ENCODE measurements around the gene XRN2. TPM values are rescaled to one million over a fixed set of nuclear protein-coding genes. Genes with fewer than 3 reads are reported as not detected.

The XRN2 gene
- total RNA-seq, 1 experiment from 2014 or later = 118 TPM

DNA sequence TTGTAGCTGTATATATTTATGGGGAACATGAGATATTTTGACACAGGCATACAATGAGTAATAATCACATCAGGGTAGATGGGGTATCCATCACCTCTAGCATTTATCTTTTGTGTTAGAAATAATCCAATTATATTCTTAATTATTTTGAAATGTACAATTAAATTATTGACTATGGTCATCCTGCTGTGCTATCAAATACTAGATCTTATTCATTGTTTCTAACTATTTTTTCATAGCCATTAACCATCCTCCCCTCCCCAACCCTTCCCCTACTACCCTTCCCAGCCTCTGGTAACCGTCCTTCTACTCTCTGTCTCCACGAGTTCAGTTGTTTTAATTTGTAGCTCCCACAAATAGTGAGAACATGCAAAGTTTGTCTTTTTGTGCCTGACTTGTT is 65.7 kb downstream of the XRN2 start (continued):
- TF ChIP-seq, protein P1, sequence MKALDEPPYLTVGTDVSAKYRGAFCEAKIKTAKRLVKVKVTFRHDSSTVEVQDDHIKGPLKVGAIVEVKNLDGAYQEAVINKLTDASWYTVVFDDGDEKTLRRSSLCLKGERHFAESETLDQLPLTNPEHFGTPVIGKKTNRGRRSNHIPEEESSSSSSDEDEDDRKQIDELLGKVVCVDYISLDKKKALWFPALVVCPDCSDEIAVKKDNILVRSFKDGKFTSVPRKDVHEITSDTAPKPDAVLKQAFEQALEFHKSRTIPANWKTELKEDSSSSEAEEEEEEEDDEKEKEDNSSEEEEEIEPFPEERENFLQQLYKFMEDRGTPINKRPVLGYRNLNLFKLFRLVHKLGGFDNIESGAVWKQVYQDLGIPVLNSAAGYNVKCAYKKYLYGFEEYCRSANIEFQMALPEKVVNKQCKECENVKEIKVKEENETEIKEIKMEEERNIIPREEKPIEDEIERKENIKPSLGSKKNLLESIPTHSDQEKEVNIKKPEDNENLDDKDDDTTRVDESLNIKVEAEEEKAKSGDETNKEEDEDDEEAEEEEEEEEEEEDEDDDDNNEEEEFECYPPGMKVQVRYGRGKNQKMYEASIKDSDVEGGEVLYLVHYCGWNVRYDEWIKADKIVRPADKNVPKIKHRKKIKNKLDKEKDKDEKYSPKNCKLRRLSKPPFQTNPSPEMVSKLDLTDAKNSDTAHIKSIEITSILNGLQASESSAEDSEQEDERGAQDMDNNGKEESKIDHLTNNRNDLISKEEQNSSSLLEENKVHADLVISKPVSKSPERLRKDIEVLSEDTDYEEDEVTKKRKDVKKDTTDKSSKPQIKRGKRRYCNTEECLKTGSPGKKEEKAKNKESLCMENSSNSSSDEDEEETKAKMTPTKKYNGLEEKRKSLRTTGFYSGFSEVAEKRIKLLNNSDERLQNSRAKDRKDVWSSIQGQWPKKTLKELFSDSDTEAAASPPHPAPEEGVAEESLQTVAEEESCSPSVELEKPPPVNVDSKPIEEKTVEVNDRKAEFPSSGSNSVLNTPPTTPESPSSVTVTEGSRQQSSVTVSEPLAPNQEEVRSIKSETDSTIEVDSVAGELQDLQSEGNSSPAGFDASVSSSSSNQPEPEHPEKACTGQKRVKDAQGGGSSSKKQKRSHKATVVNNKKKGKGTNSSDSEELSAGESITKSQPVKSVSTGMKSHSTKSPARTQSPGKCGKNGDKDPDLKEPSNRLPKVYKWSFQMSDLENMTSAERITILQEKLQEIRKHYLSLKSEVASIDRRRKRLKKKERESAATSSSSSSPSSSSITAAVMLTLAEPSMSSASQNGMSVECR (CRISPR knock-in tag; IDR thresholded peaks at IDR 0.05; ENCODE audit: borderline replicate concordance) = no peak
- TF ChIP-seq, protein P2, sequence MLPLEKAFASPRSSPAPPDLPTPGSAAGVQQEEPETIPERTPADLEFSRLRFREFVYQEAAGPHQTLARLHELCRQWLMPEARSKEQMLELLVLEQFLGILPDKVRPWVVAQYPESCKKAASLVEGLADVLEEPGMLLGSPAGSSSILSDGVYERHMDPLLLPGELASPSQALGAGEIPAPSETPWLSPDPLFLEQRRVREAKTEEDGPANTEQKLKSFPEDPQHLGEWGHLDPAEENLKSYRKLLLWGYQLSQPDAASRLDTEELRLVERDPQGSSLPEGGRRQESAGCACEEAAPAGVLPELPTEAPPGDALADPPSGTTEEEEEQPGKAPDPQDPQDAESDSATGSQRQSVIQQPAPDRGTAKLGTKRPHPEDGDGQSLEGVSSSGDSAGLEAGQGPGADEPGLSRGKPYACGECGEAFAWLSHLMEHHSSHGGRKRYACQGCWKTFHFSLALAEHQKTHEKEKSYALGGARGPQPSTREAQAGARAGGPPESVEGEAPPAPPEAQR (CRISPR knock-in tag; IDR thresholded peaks at IDR 0.05) = no peak
- TF ChIP-seq RORB (CRISPR knock-in tag; IDR thresholded peaks at IDR 0.05) (no peak), NR2C2 (CRISPR knock-in tag; IDR thresholded peaks at IDR 0.05) (no peak), GTF2I (CRISPR knock-in tag; conservative IDR thresholded peaks at IDR 0.05) (no peak)

DNA sequence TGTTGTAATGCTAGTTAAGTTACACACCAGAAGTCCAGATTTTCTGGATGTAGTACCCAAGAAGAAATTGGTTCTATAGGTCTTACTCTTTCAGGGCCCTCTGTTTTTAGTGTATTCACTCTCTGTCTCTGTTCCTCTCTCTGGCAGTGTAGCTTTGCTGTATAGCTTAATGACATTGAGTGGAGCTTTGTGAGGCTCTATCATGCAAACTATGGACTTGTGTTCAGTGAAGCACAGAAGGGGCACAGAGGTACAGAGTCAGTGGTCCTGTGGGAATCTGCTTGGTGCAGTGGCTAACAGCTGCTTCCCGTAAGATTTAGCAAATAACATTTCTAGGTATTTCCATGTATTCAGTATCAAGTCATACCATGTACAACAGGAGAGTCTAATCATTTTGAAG is 68.1 kb downstream of the XRN2 start:
- H3K27ac Mint-ChIP-seq = no peak overlapping the region
- TF ChIP-seq ZNF263 (CRISPR knock-in tag; IDR thresholded peaks at IDR 0.05; ENCODE audit: low read depth) = no peak
- TF ChIP-seq NFYB (CRISPR knock-in tag; conservative IDR thresholded peaks at IDR 0.05; ENCODE audit: low read depth) = no peak
- no peak for TF ChIP-seq FOXJ3 (CRISPR knock-in tag; IDR thresholded peaks at IDR 0.05; ENCODE audit: borderline replicate concordance)
- no peak for TF ChIP-seq JAZF1 (CRISPR knock-in tag; IDR thresholded peaks at IDR 0.05)
- TF ChIP-seq, protein P3, sequence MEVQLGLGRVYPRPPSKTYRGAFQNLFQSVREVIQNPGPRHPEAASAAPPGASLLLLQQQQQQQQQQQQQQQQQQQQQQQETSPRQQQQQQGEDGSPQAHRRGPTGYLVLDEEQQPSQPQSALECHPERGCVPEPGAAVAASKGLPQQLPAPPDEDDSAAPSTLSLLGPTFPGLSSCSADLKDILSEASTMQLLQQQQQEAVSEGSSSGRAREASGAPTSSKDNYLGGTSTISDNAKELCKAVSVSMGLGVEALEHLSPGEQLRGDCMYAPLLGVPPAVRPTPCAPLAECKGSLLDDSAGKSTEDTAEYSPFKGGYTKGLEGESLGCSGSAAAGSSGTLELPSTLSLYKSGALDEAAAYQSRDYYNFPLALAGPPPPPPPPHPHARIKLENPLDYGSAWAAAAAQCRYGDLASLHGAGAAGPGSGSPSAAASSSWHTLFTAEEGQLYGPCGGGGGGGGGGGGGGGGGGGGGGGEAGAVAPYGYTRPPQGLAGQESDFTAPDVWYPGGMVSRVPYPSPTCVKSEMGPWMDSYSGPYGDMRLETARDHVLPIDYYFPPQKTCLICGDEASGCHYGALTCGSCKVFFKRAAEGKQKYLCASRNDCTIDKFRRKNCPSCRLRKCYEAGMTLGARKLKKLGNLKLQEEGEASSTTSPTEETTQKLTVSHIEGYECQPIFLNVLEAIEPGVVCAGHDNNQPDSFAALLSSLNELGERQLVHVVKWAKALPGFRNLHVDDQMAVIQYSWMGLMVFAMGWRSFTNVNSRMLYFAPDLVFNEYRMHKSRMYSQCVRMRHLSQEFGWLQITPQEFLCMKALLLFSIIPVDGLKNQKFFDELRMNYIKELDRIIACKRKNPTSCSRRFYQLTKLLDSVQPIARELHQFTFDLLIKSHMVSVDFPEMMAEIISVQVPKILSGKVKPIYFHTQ (CRISPR knock-in tag; IDR thresholded peaks at IDR 0.05) = no peak
- TF ChIP-seq NFE2L1 (CRISPR knock-in tag; IDR thresholded peaks at IDR 0.05) = no peak
- no peak for TF ChIP-seq SOX15 (CRISPR knock-in tag; IDR thresholded peaks at IDR 0.05)
- TF ChIP-seq SMAD3 (CRISPR knock-in tag; IDR thresholded peaks at IDR 0.05; ENCODE audit: borderline replicate concordance) = no peak
- no peak for TF ChIP-seq KAT7 (CRISPR knock-in tag; IDR thresholded peaks at IDR 0.05; ENCODE audit: borderline replicate concordance)
- TF ChIP-seq ELF4 (CRISPR knock-in tag; IDR thresholded peaks at IDR 0.05; ENCODE audit: low read depth) = no peak
- ChIA-PET CTCF (interaction anchor here (1.3 to 1.5 kb wide), 2 partner anchors 134 to 135 kb away, joined by 8 read pairs; no protein-coding TSS in a partner anchor), POLR2A (no interaction called here)
- peaks cover 36% of the 10 kb centered on the region for H3K36me3 Mint-ChIP-seq
- peaks cover 11% of the 10 kb centered on the region for H3K4me1 Mint-ChIP-seq
- ATAC-seq = no peak
- no peak for DNase-seq (ENCODE audit: low spot score)
- no peaks in the 10 kb centered on the region for H3K9me3 Mint-ChIP-seq
- no peak overlapping the region for H3K4me3 Mint-ChIP-seq
- H3K27me3 Mint-ChIP-seq (ENCODE audit: low read depth) = no peaks in the 10 kb centered on the region

DNA sequence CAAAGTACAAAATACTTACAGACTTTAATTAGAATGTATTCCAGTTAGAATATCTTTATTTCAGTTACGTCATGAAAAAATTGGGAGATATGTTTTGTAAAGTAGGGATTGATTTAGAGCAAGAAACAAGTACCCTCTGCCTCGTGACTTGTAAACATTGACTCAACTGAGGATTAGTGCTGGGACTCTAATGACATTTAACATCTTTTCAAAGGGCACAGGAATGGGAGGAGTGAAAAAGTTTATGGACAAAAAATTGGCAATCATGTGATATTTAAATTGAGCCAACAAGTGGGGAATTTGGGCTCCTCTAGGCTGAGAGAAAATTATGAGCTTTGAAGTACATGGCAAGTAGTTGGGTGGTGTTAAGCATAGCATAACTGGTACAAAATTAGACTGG is 68.9 kb downstream of the XRN2 start:
- ATAC-seq (no peak), DNase-seq (ENCODE audit: low spot score) (no peak)
- peaks cover 16% of the 10 kb centered on the region for H3K4me1 Mint-ChIP-seq
- H3K9me3 Mint-ChIP-seq = no peaks in the 10 kb centered on the region
- no peak overlapping the region for H3K4me3 Mint-ChIP-seq
- no peak overlapping the region for H3K27ac Mint-ChIP-seq
- no peaks in the 10 kb centered on the region for H3K27me3 Mint-ChIP-seq (ENCODE audit: low read depth)
- peaks cover 28% of the 10 kb centered on the region for H3K36me3 Mint-ChIP-seq
- TF ChIP-seq, protein P4, sequence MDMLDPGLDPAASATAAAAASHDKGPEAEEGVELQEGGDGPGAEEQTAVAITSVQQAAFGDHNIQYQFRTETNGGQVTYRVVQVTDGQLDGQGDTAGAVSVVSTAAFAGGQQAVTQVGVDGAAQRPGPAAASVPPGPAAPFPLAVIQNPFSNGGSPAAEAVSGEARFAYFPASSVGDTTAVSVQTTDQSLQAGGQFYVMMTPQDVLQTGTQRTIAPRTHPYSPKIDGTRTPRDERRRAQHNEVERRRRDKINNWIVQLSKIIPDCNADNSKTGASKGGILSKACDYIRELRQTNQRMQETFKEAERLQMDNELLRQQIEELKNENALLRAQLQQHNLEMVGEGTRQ (CRISPR knock-in tag; IDR thresholded peaks at IDR 0.05) = no peak
- ChIA-PET CTCF (interaction anchor here (1.3 to 1.5 kb wide), 2 partner anchors 133 to 136 kb away, joined by 8 read pairs; no protein-coding TSS in a partner anchor), POLR2A (no interaction called here)
